Ascending aorta (tissue), 2 donors: ENCODE data around the gene HDAC11. TPM values are rescaled to one million over a fixed set of nuclear protein-coding genes. Genes with fewer than 3 reads are reported as not detected.
A peak's percentile ranks its signal among the peaks of the same experiment; 100 is the strongest.
"Not testable (repeated sequence)": the region's sequence is repeated elsewhere in the genome, so short reads cannot be mapped to it uniquely, and the experiment has no call there.

ENCODE experiments used
- DNase-seq, 2 donors: peaks; one replicate each; pipeline ENCODE4 v3.0.0-alpha.2; 2019; ENCODE audit warnings: low spot score in 2 of 2
- H3K27ac ChIP-seq, 2 donors: fragments of 200-600 bp; sonication (generic); one replicate each; pipeline ENCODE4 v1.5.1; 2016 to 2017; ENCODE audit warnings: mild to moderate bottlenecking in 1 of 2
- H3K27me3 ChIP-seq: fragments of 200-600 bp; sonication (generic); one replicate; pipeline ENCODE4 v1.5.1; 2017
- H3K36me3 ChIP-seq, 2 donors: fragments of 200-600 bp; sonication (generic); one replicate each; pipeline ENCODE4 v1.5.1; 2016
- H3K4me1 ChIP-seq, 2 donors: fragments of 200-600 bp; sonication (generic); one replicate each; pipeline ENCODE4 v1.5.1; 2016 to 2017; ENCODE audit warnings: mild to moderate bottlenecking in 1 of 2
- H3K4me3 ChIP-seq, 2 donors: fragments of 200-600 bp; sonication (generic); one replicate each; pipeline ENCODE4 v1.5.1; 2016 to 2017; ENCODE audit warnings: mild to moderate bottlenecking in 1 of 2
- H3K9me3 ChIP-seq, 2 donors: fragments of 200-600 bp; sonication (generic); one replicate each; pipeline ENCODE4 v1.5.1; 2016
- intact Hi-C: fragments of 100-400 bp; cut with DNase I; formaldehyde crosslinking; loops from one replicate; pipeline ENCODE4 v1.15.1; 2023
- total RNA-seq: library from RNA; depleted of rRNA; stranded (reverse); fragments of >200 nt; gene quantifications from one replicate; pipeline ENCODE4 v1.1.0, GENCODE V29; 2016
- TF ChIP-seq, protein P1 (sequence below), 3 experiments: fragments of 200-600 bp in 2 of 3; fragments of 450-650 bp in 1 of 3; sonication (generic) in 2 of 3; IDR thresholded peaks; one replicate each; pipeline ENCODE4 v1.5.1; 2016 to 2019; ENCODE audit warnings: antibody characterized with exemption in 3 of 3, mild to moderate bottlenecking in 1 of 3, moderate library complexity in 1 of 3

HDAC11 gene
- total RNA-seq, 1 donor from 2014 or later, result 15.8 TPM

DNA sequence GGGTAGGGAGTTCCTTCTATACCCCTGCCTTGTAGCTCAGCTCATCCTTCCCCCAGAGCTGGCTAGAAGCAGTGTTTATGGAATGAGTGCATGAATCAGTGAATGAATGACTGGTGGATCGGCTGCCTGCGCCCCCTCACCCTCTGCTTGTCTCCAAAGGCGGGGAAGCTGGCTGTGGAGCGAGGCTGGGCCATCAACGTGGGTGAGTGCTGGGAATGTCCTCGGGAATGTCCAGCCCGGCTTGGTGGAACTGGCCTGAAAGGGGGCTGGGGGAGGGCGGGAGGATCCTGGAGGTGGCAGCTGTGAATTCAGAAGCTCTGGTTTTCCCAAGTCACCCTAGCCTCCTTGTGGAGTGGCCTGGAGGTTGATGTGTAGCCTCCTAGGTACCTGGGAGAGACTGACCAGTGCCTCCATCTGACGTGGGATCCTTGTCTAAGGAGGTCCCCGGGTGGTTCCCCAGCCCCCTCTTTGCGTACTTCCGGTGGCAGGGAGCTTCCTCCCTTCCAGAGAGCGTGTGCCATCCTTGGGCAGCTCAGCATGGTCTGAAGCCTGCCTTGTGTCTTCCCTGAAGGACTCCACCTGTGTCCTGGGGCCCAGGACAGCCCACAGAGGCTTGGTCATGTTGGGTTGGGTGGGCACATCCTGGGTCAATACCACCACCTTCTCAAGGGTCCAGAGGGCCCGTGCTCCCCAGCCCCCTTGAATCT is 18.4 kb downstream of the HDAC11 start:
- H3K27me3 ChIP-seq, result no peaks in the 10 kb centered on the region
- H3K27ac ChIP-seq, result no peak overlapping the region
- no peaks in the 10 kb centered on the region for H3K9me3 ChIP-seq
- no peak overlapping the region for H3K4me3 ChIP-seq
- no peaks in the 10 kb centered on the region for H3K4me1 ChIP-seq
- no peak for DNase-seq
- intact Hi-C loops, result loop anchor here (5.0 kb wide), 1 partner anchor 54 kb away; no protein-coding TSS in a partner anchor
- peaks cover 0 to 15% of the 10 kb centered on the region in 2 donors for H3K36me3 ChIP-seq
- TF ChIP-seq, protein P1, sequence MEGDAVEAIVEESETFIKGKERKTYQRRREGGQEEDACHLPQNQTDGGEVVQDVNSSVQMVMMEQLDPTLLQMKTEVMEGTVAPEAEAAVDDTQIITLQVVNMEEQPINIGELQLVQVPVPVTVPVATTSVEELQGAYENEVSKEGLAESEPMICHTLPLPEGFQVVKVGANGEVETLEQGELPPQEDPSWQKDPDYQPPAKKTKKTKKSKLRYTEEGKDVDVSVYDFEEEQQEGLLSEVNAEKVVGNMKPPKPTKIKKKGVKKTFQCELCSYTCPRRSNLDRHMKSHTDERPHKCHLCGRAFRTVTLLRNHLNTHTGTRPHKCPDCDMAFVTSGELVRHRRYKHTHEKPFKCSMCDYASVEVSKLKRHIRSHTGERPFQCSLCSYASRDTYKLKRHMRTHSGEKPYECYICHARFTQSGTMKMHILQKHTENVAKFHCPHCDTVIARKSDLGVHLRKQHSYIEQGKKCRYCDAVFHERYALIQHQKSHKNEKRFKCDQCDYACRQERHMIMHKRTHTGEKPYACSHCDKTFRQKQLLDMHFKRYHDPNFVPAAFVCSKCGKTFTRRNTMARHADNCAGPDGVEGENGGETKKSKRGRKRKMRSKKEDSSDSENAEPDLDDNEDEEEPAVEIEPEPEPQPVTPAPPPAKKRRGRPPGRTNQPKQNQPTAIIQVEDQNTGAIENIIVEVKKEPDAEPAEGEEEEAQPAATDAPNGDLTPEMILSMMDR (IDR thresholded peaks at IDR 0.05), result no peak

DNA sequence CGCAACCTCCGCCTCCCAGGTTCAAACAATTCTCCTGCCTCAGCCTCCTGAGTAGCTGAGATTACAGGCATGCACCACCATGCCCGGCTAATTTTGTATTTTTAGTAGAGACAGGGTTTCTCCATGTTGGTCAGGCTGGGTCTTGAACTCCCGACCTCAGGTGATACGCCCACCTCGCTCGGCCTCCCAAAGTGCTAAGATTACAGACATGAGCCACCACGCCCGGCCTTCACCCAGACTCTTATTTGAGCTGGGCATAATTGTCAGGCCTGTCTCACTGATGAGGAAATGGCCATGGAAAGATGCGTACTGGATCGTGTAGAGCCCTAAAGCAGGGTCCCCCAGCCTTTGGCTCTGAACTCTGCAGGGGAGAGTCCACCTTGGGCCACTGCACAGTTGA is 19.1 kb downstream of the HDAC11 start:
- not testable (repeated sequence) for DNase-seq, H3K4me3 ChIP-seq, H3K27me3 ChIP-seq, H3K4me1 ChIP-seq, H3K9me3 ChIP-seq, H3K27ac ChIP-seq
- H3K36me3 ChIP-seq, result peaks cover 0 to 19% of the 10 kb centered on the region in 2 donors
- intact Hi-C loops, result loop anchor here (5.0 kb wide), 1 partner anchor 53 kb away; no protein-coding TSS in a partner anchor

DNA sequence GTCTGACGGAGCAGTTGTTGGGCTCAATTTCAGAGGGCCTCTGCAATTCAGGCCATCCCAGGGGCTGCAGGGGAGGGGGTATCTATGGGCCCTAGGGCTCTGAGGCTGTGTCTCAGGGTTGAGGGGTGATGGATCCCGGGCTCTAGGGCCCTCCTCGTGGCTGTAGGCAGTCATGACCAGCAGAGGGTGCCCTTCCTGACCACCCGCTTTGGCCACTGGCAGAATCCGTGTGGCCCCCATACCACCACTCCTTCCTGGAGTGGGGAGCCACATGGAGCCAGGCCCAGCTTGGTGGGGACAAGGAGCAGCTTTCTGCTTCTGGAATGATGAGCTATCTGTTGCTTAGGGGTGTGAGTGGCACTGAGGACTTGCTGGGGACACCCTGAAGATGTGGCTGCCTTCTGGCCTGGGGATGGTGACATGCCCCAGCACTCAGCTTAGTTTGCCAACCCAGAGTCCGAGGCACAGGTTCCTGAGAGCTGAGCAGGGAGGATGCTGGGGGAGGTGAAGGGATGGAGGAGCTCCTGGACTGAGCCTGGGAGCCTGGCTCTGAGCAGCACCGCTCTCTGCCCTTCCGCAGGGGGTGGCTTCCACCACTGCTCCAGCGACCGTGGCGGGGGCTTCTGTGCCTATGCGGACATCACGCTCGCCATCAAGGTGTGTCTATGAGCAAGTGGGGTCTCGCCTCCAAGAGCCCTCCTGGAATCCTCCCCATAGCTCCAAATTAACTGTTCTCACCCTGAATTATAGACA is 20.2 kb downstream of the HDAC11 start:
- Histone ChIP-seq H3K27ac (no peak overlapping the region), H3K4me1 (no peaks in the 10 kb centered on the region), H3K36me3 (peaks cover 0 to 26% of the 10 kb centered on the region in 2 donors), H3K27me3 (no peaks in the 10 kb centered on the region), H3K9me3 (no peaks in the 10 kb centered on the region), H3K4me3 (no peak overlapping the region)
- no peak for DNase-seq
- intact Hi-C loops, result no loop called here
- TF ChIP-seq, protein P1 (IDR thresholded peaks at IDR 0.05), result peak in 2 of 3 experiments; percentile 10 to 37

DNA sequence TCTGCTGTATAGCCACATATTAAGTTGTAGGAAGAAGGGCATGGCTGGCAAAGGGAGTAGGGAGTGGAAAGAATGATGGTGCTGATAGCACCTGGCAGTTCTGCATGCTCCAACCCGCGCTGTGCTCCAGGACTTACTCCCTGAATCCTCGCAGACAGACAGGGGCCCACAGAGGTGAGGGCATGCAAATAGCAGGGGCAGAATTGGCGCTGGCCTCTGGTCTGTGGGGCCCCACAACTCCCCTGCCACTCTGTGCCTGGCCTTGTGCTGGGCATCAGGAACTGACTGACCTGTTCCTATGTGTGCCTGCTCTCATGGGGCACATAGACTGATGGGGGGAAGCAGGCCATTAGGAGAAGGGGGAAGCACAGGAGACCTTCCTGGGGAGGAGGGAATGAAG is 20.9 kb downstream of the HDAC11 start:
- Histone ChIP-seq H3K4me1 (no peaks in the 10 kb centered on the region), H3K27ac (no peak overlapping the region), H3K4me3 (no peak overlapping the region), H3K9me3 (no peaks in the 10 kb centered on the region), H3K27me3 (no peaks in the 10 kb centered on the region), H3K36me3 (peaks cover 0 to 29% of the 10 kb centered on the region in 2 donors)
- intact Hi-C loops, result no loop called here
- no peak for DNase-seq
- TF ChIP-seq, protein P1 (IDR thresholded peaks at IDR 0.05), result no peak

DNA sequence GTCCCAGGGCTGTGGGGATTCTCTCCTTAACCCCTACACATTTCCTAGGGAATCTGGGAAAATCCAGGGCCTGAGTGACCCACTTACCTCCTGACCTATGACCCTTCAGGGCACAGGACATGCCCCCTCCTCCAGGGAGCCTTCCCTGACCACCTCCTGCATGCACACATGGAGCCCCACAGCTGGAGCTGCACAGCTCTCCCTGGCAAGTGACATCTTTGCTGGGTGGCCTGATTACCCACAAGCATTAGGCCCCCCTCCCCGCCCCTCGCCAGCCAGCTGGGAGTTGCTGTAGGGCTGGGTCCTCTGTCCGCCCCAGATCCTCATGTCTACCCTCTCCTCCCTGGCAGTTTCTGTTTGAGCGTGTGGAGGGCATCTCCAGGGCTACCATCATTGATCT is 21.4 kb downstream of the HDAC11 start:
- Histone ChIP-seq H3K4me1 (no peaks in the 10 kb centered on the region), H3K27me3 (no peaks in the 10 kb centered on the region), H3K4me3 (no peak overlapping the region), H3K9me3 (no peaks in the 10 kb centered on the region), H3K27ac (no peak overlapping the region), H3K36me3 (peaks cover 0 to 29% of the 10 kb centered on the region in 2 donors)
- no peak for DNase-seq
- TF ChIP-seq, protein P1 (IDR thresholded peaks at IDR 0.05), result no peak
- intact Hi-C loops, result no loop called here
